Heart left ventricle (tissue), 13 donors: ENCODE data around the gene ZNF273.

Experiments used
- POLR2A ChIP-seq, 2 donors: fragments of 450-650 bp; IDR thresholded peaks; one replicate each; pipeline ENCODE4 v1.6.1; 2017; ENCODE audit warnings: antibody characterized with exemption in 2 of 2, mild to moderate bottlenecking in 2 of 2, moderate library complexity in 2 of 2
- TF ChIP-seq, protein P1 (sequence below), 12 donors: fragments of 200-600 bp; sonication (generic) in 4 of 12; IDR thresholded peaks; one replicate each; pipeline versions ENCODE4 v1.5.0 to v1.8.0; 2018 to 2022; ENCODE audit warnings: antibody characterized with exemption in 12 of 12, mild to moderate bottlenecking in 5 of 12
- donor health status: ischemic (EF 13 %, LVEDD 7.1; RV severe dilation, severe dysfunction).
- donor health status: DM: no; HTN: yes; CAD: no.
- donor health status: DM: no; HTN: no; CAD: no.
- donor health status: ischemic (EF 25% LVEDD 6.9; RV normal size, moderate dysfunction).
- donor health status: ischemic (EF 25% LVEDD 5.7; RV mildly dilated, moderate dysfunction).
- donor health status: ischemic (EF 35%, LVEDD 5.7; RV mildly dilated, moderate dysfunction).
- donor health status: nonischemic (EF 11% LVEDD 7.7; RV severe dilation, severe dysfunction).
- donor health status: DM: yes; HTN: yes; CAD: no.
- donor health status: PGD.
- donor health status: ischemic (EF 29% LVEDD 5.4; RV normal size, mild dysfunction).
- donor health status: nonischemic (EF 23%, LVEDD 6.1; RV moderate dilation, normal function).

DNA sequence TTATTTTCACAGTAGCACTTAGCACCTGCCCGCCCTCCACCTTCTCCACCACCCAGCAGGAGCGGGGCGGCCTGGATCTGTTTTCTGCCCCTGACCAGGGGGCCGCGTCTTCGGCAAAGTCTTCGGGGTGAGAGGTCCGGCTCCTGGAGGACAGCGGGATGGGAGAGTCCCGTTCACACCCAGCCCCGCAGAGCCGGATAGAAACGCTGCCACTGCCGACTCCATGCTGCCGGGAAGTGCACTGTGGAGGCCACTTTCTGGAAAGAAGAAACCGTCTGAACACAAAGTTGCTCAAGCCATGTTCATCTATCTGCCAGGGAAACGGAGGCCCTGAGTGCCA, 14.5 kb upstream of the ZNF273 start:
- TF ChIP-seq, protein P1, sequence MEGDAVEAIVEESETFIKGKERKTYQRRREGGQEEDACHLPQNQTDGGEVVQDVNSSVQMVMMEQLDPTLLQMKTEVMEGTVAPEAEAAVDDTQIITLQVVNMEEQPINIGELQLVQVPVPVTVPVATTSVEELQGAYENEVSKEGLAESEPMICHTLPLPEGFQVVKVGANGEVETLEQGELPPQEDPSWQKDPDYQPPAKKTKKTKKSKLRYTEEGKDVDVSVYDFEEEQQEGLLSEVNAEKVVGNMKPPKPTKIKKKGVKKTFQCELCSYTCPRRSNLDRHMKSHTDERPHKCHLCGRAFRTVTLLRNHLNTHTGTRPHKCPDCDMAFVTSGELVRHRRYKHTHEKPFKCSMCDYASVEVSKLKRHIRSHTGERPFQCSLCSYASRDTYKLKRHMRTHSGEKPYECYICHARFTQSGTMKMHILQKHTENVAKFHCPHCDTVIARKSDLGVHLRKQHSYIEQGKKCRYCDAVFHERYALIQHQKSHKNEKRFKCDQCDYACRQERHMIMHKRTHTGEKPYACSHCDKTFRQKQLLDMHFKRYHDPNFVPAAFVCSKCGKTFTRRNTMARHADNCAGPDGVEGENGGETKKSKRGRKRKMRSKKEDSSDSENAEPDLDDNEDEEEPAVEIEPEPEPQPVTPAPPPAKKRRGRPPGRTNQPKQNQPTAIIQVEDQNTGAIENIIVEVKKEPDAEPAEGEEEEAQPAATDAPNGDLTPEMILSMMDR (IDR thresholded peaks at IDR 0.05), result no peak
- TF ChIP-seq POLR2A (IDR thresholded peaks at IDR 0.05), result no peak
